IMR-90 (cell line): ENCODE measurements around the gene UEVLD.

Experiments
- CEBPB ChIP-seq: IDR thresholded peaks from 2 replicates; pipeline ENCODE4 v1.6.1; 2012; ENCODE audit warnings: low read depth, low read length, improper control_type of control experiment
- CTCF ChIP-seq: conservative IDR thresholded peaks from 2 replicates; pipeline ENCODE4 v1.5.1; 2012; ENCODE audit warnings: mild to moderate bottlenecking, low read depth, low read length, improper control_type of control experiment
- FOS ChIP-seq: fragments of 150-350 bp; IDR thresholded peaks from 2 replicates; pipeline ENCODE4 v1.6.1; 2016; ENCODE audit warnings: low read depth, low read length
- MAFK ChIP-seq: IDR thresholded peaks from 2 replicates; pipeline ENCODE4 v1.6.1; 2012; ENCODE audit warnings: low read depth, low read length, improper control_type of control experiment
- NFE2L2 ChIP-seq: fragments of 150-350 bp; IDR thresholded peaks from 2 replicates; pipeline ENCODE4 v1.6.1; 2016; ENCODE audit warnings: low read depth, mild to moderate bottlenecking, low read length
- POLR2A ChIP-seq: IDR thresholded peaks from 2 replicates; pipeline ENCODE4 v1.6.1; 2012; ENCODE audit warnings: mild to moderate bottlenecking, low read depth, low read length
- RAD21 ChIP-seq: IDR thresholded peaks from 2 replicates; pipeline ENCODE4 v1.6.1; 2012; ENCODE audit warnings: low read length, improper control_type of control experiment
- RCOR1 ChIP-seq: IDR thresholded peaks from 2 replicates; pipeline ENCODE4 v1.6.1; 2012; ENCODE audit warnings: mild to moderate bottlenecking, low read length, improper control_type of control experiment; ENCODE audit not compliant: insufficient replicate concordance
- RFX5 ChIP-seq: IDR thresholded peaks from 2 replicates; pipeline ENCODE4 v1.8.0; 2012; ENCODE audit warnings: low read depth, mild to moderate bottlenecking, low read length, moderate library complexity
- USF2 ChIP-seq: fragments of 150-350 bp; IDR thresholded peaks from 2 replicates; pipeline ENCODE4 v1.6.1; 2017; ENCODE audit warnings: mild to moderate bottlenecking, antibody characterized with exemption, low read length, low read depth

GRCh38 chr11:18548001-18548400, 40.5 kb downstream of the UEVLD start:
- TF ChIP-seq CTCF (no peak), RAD21 (no peak), USF2 (no peak), POLR2A (no peak), MAFK (no peak), FOS (no peak), RCOR1 (no peak), RFX5 (no peak), CEBPB (no peak), NFE2L2 (no peak)
